Measurements from ENCODE around the gene ZNF76. TPM values are rescaled to one million over a fixed set of nuclear protein-coding genes. Genes with fewer than 3 reads are reported as not detected.

Gene ZNF76
- total RNA-seq, 3 donors from 2014 or later = 33.2 to 42.6 (median 36.2) TPM

GRCh38 chr6:35317483-35318195 lies 58.1 kb downstream of the ZNF76 start:
- Histone ChIP-seq H3K4me3 (no peak overlapping the region), H3K9me3 (no peaks in the 10 kb centered on the region), H3K4me1 (ENCODE audit: low read depth) (peaks cover 12% of the 10 kb centered on the region), H3K36me3 (ENCODE audit: low read depth) (no peaks in the 10 kb centered on the region)
- peak; percentile 51 for ATAC-seq
- intact Hi-C loops (cut with DNase I, micrococcal nuclease) = no loop called here
- peak in 1 of 3 donors; percentile 54 for DNase-seq
- TF ChIP-seq CTCF (IDR thresholded peaks at IDR 0.05) = no peak

GRCh38 chr6:35318196-35319171 lies 58.9 kb downstream of the ZNF76 start:
- DNase-seq (peak; percentile 86 to 95 (median 87)), ATAC-seq (peak; percentile 99)
- H3K4me1 ChIP-seq (ENCODE audit: low read depth) = peaks cover 12% of the 10 kb centered on the region
- no peaks in the 10 kb centered on the region for H3K9me3 ChIP-seq
- intact Hi-C loops (cut with DNase I, micrococcal nuclease) = no loop called here
- H3K36me3 ChIP-seq (ENCODE audit: low read depth) = no peaks in the 10 kb centered on the region
- no peak for TF ChIP-seq CTCF (IDR thresholded peaks at IDR 0.05)
- no peak overlapping the region for H3K4me3 ChIP-seq

- Histone ChIP-seq H3K4me1 (ENCODE audit: low read depth) (peaks cover 12% of the 10 kb centered on the region), H3K4me3 (no peak overlapping the region), H3K9me3 (no peaks in the 10 kb centered on the region), H3K36me3 (ENCODE audit: low read depth) (no peaks in the 10 kb centered on the region)
- no peak for DNase-seq
- TF ChIP-seq CTCF (IDR thresholded peaks at IDR 0.05) = no peak
- intact Hi-C loops (cut with DNase I, micrococcal nuclease) = no loop called here
- peak; percentile 10 for ATAC-seq
These were observed 60.0 kb downstream of the ZNF76 start for GRCh38 chr6:35319346-35320030.

- Histone ChIP-seq H3K4me3 (no peak overlapping the region), H3K4me1 (ENCODE audit: low read depth) (peaks cover 12% of the 10 kb centered on the region), H3K36me3 (ENCODE audit: low read depth) (no peaks in the 10 kb centered on the region), H3K9me3 (no peaks in the 10 kb centered on the region)
- DNase-seq = no peak
- ATAC-seq = no peak
- no peak for TF ChIP-seq CTCF (IDR thresholded peaks at IDR 0.05)
- intact Hi-C loops (cut with DNase I, micrococcal nuclease) = no loop called here
These were observed 60.5 kb downstream of the ZNF76 start for GRCh38 chr6:35320031-35320410.

- H3K36me3 ChIP-seq (ENCODE audit: low read depth) = no peaks in the 10 kb centered on the region
- no peaks in the 10 kb centered on the region for H3K9me3 ChIP-seq
- intact Hi-C loops (cut with DNase I, micrococcal nuclease) = no loop called here
- ATAC-seq = no peak
- H3K4me1 ChIP-seq (ENCODE audit: low read depth) = peaks cover 12% of the 10 kb centered on the region
- no peak for TF ChIP-seq CTCF (IDR thresholded peaks at IDR 0.05)
- H3K4me3 ChIP-seq = no peak overlapping the region
- no peak for DNase-seq
These were observed 61.6 kb downstream of the ZNF76 start for GRCh38 chr6:35321091-35321490.

Measured in mucosa of descending colon (tissue), 3 donors.